HCT116 (cell line): Measurements from ENCODE around the gene RSL1D1. TPM values are rescaled to one million over a fixed set of nuclear protein-coding genes. Genes with fewer than 3 reads are reported as not detected.

Experiments used
- ATAC-seq: fragments of 200-7000 bp; cut with Tn5 transposase; 2 replicates; pipeline ENCODE4 v1.9.1; 2020; ENCODE audit warnings: mild to moderate bottlenecking, moderate library complexity
- BruUV-seq: library from RNA; stranded (reverse); fragments of 400-500 nt; replicated peaks from 2 replicates; lab custom pipeline; 2021; lab: Mats Ljungman, UMichigan
- CTCF ChIA-PET: fragments of 300-600 bp; sonication (Branson Sonifier 250); formaldehyde crosslinking; loops from one replicate; lab custom pipeline; 2021; ENCODE audit warnings: antibody characterized with exemption; lab: Charles Lee
- POLR2A ChIA-PET: fragments of 300-600, 350-600 bp; sonication (Branson Sonifier 250); formaldehyde crosslinking; loops from one replicate; lab custom pipeline; 2021; ENCODE audit warnings: antibody characterized with exemption; lab: Charles Lee
- RAD21 ChIA-PET, 2 experiments: fragments of 300-600 bp; sonication (Branson Sonifier 250); formaldehyde crosslinking; loops; one replicate each; lab custom pipeline; 2023; ENCODE audit warnings: low total read pairs in 2 of 2; ENCODE audit not compliant: uncharacterized antibody in 2 of 2, unreplicated experiment in 2 of 2, low non-redundant PET in 1 of 2; lab: Charles Lee
- DNase-seq: peaks from one replicate; pipeline ENCODE4 v3.0.0-alpha.2; 2010; ENCODE audit warnings: low read depth, low spot score
- H2AFZ ChIP-seq: fragments of 200-600 bp; shearing (Covaris generic), sonication (generic); 2 replicates; pipeline ENCODE4 v1.6.1; 2017; ENCODE audit warnings: low read depth, mixed run types, mixed read lengths, antibody characterized with exemption, low read length; ENCODE audit not compliant: poor library complexity, severe bottlenecking
- H3K27ac ChIP-seq: 2 replicates; pipeline ENCODE4 v1.5.1; 2012; ENCODE audit warnings: low read depth, low read length
- H3K27me3 ChIP-seq: fragments of 200-600 bp; sonication (generic); 2 replicates; pipeline ENCODE4 v1.6.1; 2016; ENCODE audit warnings: mixed run types, low read length, mixed read lengths; ENCODE audit not compliant: insufficient read depth
- H3K36me3 ChIP-seq, 2 experiments: fragments of 200-500 bp in 1 of 2; fragments of 200-600 bp in 1 of 2; sonication (Bioruptor generic) in 1 of 2; sonication (generic) in 1 of 2; 2 replicates each; pipeline versions ENCODE4 v1.5.1 to v1.6.1; 2014 to 2016; ENCODE audit warnings: low read length in 2 of 2, inconsistent platforms in 1 of 2, mixed read lengths in 1 of 2, mixed run types in 1 of 2; ENCODE audit not compliant: insufficient read depth in 2 of 2, control insufficient read depth in 1 of 2
- H3K4me1 ChIP-seq, 2 experiments: fragments of 200-600 bp in 1 of 2; sonication (generic) in 1 of 2; 2 replicates each; pipeline versions ENCODE4 v1.5.1 to v1.6.1; 2012 to 2017; ENCODE audit warnings: low read length in 2 of 2, inconsistent platforms in 1 of 2, mild to moderate bottlenecking in 1 of 2, mixed read lengths in 1 of 2, mixed run types in 1 of 2, moderate library complexity in 1 of 2; ENCODE audit not compliant: insufficient read depth in 2 of 2, control insufficient read depth in 1 of 2
- H3K4me2 ChIP-seq: fragments of 200-600 bp; sonication (generic); 2 replicates; pipeline ENCODE4 v1.6.1; 2017; ENCODE audit warnings: mixed run types, low read length, mixed read lengths
- H3K4me3 ChIP-seq, 2 experiments: fragments of 200-600 bp in 1 of 2; sonication (generic) in 1 of 2; replicated peaks in 1 of 2; 2 replicates each; pipeline ENCODE4 v1.5.1; 2011 to 2016; ENCODE audit warnings: low read length in 2 of 2, control low read depth in 1 of 2, low read depth in 1 of 2, mild to moderate bottlenecking in 1 of 2, mixed read lengths in 1 of 2, mixed run types in 1 of 2
- H3K79me2 ChIP-seq: fragments of 200-600 bp; sonication (generic); 2 replicates; pipeline ENCODE4 v1.6.1; 2017; ENCODE audit warnings: mild to moderate bottlenecking, mixed run types, low read length, moderate library complexity, mixed read lengths; ENCODE audit not compliant: insufficient read depth
- H3K9ac ChIP-seq: fragments of 200-600 bp; sonication (generic); 2 replicates; pipeline ENCODE4 v1.6.1; 2016; ENCODE audit warnings: low read length, mixed read lengths
- H3K9me2 ChIP-seq: fragments of 200-600 bp; sonication (generic), shearing (Covaris generic); 2 replicates; pipeline ENCODE4 v1.6.1; 2017; ENCODE audit warnings: mixed run types, mild to moderate bottlenecking, moderate library complexity; ENCODE audit not compliant: insufficient read depth
- H3K9me3 ChIP-seq, 2 experiments: fragments of 200-500 bp in 1 of 2; fragments of 200-600 bp in 1 of 2; sonication (Bioruptor generic) in 1 of 2; sonication (generic) in 1 of 2; 2 replicates each; pipeline ENCODE4 v1.6.1; 2014 to 2017; ENCODE audit warnings: low read length in 2 of 2, mixed read lengths in 2 of 2, inconsistent platforms in 1 of 2, low read depth in 1 of 2, mild to moderate bottlenecking in 1 of 2, mixed run types in 1 of 2, moderate library complexity in 1 of 2; ENCODE audit not compliant: control insufficient read depth in 1 of 2, insufficient read depth in 1 of 2
- H4K20me1 ChIP-seq: fragments of 200-600 bp; sonication (generic), shearing (Covaris generic); 2 replicates; pipeline ENCODE4 v1.6.1; 2017; ENCODE audit warnings: mixed run types, mild to moderate bottlenecking, moderate library complexity; ENCODE audit not compliant: insufficient read depth
- CBX3 ChIP-seq: IDR thresholded peaks from 2 replicates; pipeline ENCODE4 v1.6.1; 2012; ENCODE audit warnings: low read depth
- CEBPB ChIP-seq: IDR thresholded peaks from 2 replicates; pipeline ENCODE4 v1.6.1; 2012; ENCODE audit warnings: low read depth
- EGR1 ChIP-seq: IDR thresholded peaks from 2 replicates; pipeline ENCODE4 v1.6.1; 2012; ENCODE audit warnings: low read depth
- ELF1 ChIP-seq: IDR thresholded peaks from 2 replicates; pipeline ENCODE4 v1.6.1; 2012; ENCODE audit warnings: low read depth, borderline replicate concordance
- EZH2 ChIP-seq: fragments of 200-600 bp; sonication (generic); IDR thresholded peaks from 2 replicates; pipeline ENCODE4 v1.6.1; 2017; ENCODE audit warnings: antibody characterized with exemption, mixed run types
- FOSL1 ChIP-seq: IDR thresholded peaks from 2 replicates; pipeline ENCODE4 v1.6.1; 2012; ENCODE audit warnings: low read depth
- JUND ChIP-seq: IDR thresholded peaks from 2 replicates; pipeline ENCODE4 v1.6.1; 2012
- POLR2A ChIP-seq: IDR thresholded peaks from 2 replicates; pipeline ENCODE4 v1.7.0; 2011; ENCODE audit warnings: borderline replicate concordance; ENCODE audit not compliant: insufficient read depth, insufficient read length; ENCODE audit errors: extremely low read depth
- POLR2AphosphoS5 ChIP-seq: IDR thresholded peaks from 2 replicates; pipeline ENCODE4 v1.6.1; 2011; ENCODE audit warnings: mild to moderate bottlenecking, low read depth, low read length, moderate library complexity
- RAD21 ChIP-seq: IDR thresholded peaks from 2 replicates; pipeline ENCODE4 v1.6.1; 2012; ENCODE audit warnings: low read depth, mild to moderate bottlenecking
- SP1 ChIP-seq: IDR thresholded peaks from 2 replicates; pipeline ENCODE4 v1.6.1; 2012; ENCODE audit warnings: low read depth
- SRF ChIP-seq: IDR thresholded peaks from 2 replicates; pipeline ENCODE4 v1.6.1; 2012; ENCODE audit warnings: low read depth
- ZFX ChIP-seq: fragments of 450-650 bp; IDR thresholded peaks from 2 replicates; pipeline ENCODE4 v1.6.1; 2017
- ZNF274 ChIP-seq: fragments of 200-500 bp; sonication (Bioruptor generic); IDR thresholded peaks from 2 replicates; pipeline ENCODE4 v1.6.1; 2014; ENCODE audit warnings: mild to moderate bottlenecking, low read depth, low read length, inconsistent platforms
- intact Hi-C: fragments of 100-400 bp; cut with micrococcal nuclease; formaldehyde crosslinking; loops from 2 replicates; pipeline ENCODE4 v1.10.0; 2022
- total RNA-seq: library from RNA; stranded (reverse); gene quantifications from one replicate; pipeline ENCODE4 v1.2.1, GENCODE V29; 2021; ENCODE audit not compliant: unreplicated experiment
- TF ChIP-seq, protein P1 (sequence below): IDR thresholded peaks from 2 replicates; pipeline ENCODE4 v1.6.1; 2012
- TF ChIP-seq, protein P2 (sequence below): IDR thresholded peaks from 2 replicates; pipeline ENCODE4 v1.6.1; 2011; ENCODE audit warnings: mild to moderate bottlenecking, low read length, moderate library complexity; ENCODE audit not compliant: insufficient replicate concordance; ENCODE audit errors: extremely low read depth
- TF ChIP-seq, protein P3 (sequence below), 3 experiments: fragments of 200-600 bp in 1 of 3; sonication (generic) in 1 of 3; IDR thresholded peaks in 2 of 3; conservative IDR thresholded peaks in 1 of 3; 2 replicates each; pipeline ENCODE4 v1.5.1; 2012 to 2017; ENCODE audit warnings: low read depth in 2 of 3, low read length in 2 of 3, antibody characterized with exemption in 1 of 3, borderline replicate concordance in 1 of 3, control low read depth in 1 of 3, mild to moderate bottlenecking in 1 of 3, mixed read lengths in 1 of 3, mixed run types in 1 of 3, moderate library complexity in 1 of 3; ENCODE audit not compliant: insufficient read depth in 1 of 3
- TF ChIP-seq, protein P4 (sequence below): IDR thresholded peaks from 2 replicates; pipeline ENCODE4 v1.6.1; 2012
- TF ChIP-seq, protein P5 (sequence below): IDR thresholded peaks from 2 replicates; pipeline ENCODE4 v1.6.1; 2012; ENCODE audit warnings: low read depth

The RSL1D1 gene
- total RNA-seq, 1 experiment from 2014 or later = 291 TPM

DNA sequence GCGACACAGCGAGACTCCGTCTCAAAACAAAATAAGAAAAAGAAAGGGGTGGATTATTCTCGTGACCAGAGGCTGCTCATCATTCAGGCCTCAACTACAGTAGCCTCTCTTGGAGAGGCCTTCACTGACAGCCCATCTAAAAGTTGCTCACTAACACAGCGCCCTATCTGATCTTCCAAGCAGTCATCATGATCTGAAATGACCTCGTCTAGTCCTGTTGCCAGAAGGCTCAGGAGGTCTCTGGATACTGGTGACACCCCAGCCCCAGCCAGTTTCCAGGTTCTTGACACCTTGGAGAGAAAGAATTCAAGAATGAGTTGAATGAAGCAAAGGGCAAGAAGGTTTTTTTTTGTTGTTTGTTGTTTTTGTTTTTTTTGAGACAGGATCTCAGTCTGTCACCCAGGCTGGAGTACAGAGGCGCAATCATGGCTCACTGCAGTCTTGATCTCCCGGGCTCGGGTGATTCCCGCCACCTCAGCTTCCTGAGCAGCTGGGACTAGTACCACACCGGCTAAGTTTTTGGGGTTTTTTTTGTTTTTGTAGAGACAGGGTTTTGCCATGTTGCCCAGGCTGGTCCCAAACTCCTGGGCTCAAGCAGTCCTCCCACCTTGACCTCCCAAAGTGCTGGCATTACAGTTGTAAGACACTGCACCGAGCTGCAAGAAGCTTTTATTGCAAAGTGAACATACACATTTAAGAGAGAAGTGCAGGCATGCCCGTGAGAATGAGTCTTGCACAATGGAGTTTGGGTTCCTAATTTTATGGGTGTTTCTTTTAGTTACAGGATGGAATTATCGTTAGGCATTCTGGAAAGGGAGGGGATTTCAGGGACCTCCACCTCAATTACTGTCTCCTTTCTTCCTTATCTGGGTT lies 51.6 kb downstream of the RSL1D1 start:
- no peaks in the 10 kb centered on the region for H3K9me3 ChIP-seq
- no peaks in the 10 kb centered on the region for H3K27me3 ChIP-seq
- H3K4me3 ChIP-seq = no peak overlapping the region
- no peak overlapping the region for H3K27ac ChIP-seq
- no peak for TF ChIP-seq CEBPB
- TF ChIP-seq JUND = no peak
- TF ChIP-seq SP1 = no peak
- no peak for TF ChIP-seq ZNF274
- TF ChIP-seq FOSL1 = no peak
- TF ChIP-seq, protein P1, sequence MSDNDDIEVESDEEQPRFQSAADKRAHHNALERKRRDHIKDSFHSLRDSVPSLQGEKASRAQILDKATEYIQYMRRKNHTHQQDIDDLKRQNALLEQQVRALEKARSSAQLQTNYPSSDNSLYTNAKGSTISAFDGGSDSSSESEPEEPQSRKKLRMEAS = no peak
- TF ChIP-seq SRF = no peak
- TF ChIP-seq, protein P2, sequence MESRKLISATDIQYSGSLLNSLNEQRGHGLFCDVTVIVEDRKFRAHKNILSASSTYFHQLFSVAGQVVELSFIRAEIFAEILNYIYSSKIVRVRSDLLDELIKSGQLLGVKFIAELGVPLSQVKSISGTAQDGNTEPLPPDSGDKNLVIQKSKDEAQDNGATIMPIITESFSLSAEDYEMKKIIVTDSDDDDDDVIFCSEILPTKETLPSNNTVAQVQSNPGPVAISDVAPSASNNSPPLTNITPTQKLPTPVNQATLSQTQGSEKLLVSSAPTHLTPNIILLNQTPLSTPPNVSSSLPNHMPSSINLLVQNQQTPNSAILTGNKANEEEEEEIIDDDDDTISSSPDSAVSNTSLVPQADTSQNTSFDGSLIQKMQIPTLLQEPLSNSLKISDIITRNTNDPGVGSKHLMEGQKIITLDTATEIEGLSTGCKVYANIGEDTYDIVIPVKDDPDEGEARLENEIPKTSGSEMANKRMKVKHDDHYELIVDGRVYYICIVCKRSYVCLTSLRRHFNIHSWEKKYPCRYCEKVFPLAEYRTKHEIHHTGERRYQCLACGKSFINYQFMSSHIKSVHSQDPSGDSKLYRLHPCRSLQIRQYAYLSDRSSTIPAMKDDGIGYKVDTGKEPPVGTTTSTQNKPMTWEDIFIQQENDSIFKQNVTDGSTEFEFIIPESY = no peak
- TF ChIP-seq, protein P3, sequence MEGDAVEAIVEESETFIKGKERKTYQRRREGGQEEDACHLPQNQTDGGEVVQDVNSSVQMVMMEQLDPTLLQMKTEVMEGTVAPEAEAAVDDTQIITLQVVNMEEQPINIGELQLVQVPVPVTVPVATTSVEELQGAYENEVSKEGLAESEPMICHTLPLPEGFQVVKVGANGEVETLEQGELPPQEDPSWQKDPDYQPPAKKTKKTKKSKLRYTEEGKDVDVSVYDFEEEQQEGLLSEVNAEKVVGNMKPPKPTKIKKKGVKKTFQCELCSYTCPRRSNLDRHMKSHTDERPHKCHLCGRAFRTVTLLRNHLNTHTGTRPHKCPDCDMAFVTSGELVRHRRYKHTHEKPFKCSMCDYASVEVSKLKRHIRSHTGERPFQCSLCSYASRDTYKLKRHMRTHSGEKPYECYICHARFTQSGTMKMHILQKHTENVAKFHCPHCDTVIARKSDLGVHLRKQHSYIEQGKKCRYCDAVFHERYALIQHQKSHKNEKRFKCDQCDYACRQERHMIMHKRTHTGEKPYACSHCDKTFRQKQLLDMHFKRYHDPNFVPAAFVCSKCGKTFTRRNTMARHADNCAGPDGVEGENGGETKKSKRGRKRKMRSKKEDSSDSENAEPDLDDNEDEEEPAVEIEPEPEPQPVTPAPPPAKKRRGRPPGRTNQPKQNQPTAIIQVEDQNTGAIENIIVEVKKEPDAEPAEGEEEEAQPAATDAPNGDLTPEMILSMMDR (IDR thresholded peaks at IDR 0.05 in 2 of 3, conservative IDR thresholded peaks at IDR 0.05 in 1 of 3; ENCODE audit: borderline replicate concordance in 1 of 3, insufficient read depth in 1 of 3, low read depth in 2 of 3, low read length in 2 of 3) = no peak
- no peak for TF ChIP-seq ZFX
- TF ChIP-seq, protein P4, sequence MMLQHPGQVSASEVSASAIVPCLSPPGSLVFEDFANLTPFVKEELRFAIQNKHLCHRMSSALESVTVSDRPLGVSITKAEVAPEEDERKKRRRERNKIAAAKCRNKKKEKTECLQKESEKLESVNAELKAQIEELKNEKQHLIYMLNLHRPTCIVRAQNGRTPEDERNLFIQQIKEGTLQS = no peak
- no peak for TF ChIP-seq ELF1
- TF ChIP-seq, protein P5, sequence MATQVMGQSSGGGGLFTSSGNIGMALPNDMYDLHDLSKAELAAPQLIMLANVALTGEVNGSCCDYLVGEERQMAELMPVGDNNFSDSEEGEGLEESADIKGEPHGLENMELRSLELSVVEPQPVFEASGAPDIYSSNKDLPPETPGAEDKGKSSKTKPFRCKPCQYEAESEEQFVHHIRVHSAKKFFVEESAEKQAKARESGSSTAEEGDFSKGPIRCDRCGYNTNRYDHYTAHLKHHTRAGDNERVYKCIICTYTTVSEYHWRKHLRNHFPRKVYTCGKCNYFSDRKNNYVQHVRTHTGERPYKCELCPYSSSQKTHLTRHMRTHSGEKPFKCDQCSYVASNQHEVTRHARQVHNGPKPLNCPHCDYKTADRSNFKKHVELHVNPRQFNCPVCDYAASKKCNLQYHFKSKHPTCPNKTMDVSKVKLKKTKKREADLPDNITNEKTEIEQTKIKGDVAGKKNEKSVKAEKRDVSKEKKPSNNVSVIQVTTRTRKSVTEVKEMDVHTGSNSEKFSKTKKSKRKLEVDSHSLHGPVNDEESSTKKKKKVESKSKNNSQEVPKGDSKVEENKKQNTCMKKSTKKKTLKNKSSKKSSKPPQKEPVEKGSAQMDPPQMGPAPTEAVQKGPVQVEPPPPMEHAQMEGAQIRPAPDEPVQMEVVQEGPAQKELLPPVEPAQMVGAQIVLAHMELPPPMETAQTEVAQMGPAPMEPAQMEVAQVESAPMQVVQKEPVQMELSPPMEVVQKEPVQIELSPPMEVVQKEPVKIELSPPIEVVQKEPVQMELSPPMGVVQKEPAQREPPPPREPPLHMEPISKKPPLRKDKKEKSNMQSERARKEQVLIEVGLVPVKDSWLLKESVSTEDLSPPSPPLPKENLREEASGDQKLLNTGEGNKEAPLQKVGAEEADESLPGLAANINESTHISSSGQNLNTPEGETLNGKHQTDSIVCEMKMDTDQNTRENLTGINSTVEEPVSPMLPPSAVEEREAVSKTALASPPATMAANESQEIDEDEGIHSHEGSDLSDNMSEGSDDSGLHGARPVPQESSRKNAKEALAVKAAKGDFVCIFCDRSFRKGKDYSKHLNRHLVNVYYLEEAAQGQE = no peak
- no peak for TF ChIP-seq POLR2A
- TF ChIP-seq POLR2AphosphoS5 = no peak
- no peak for TF ChIP-seq RAD21
- no peak for TF ChIP-seq EGR1
- no peak for TF ChIP-seq CBX3
- TF ChIP-seq EZH2 = no peak
- TF ChIP-seq, all 23 proteins: peak for 0
- H3K9ac ChIP-seq = no peak overlapping the region
- ATAC-seq (no peak), DNase-seq (no peak)
- no peaks in the 10 kb centered on the region; a peak in 1 of 4 replicates for H3K36me3 ChIP-seq
- no peaks in the 10 kb centered on the region for H4K20me1 ChIP-seq
- no peaks in the 10 kb centered on the region for H3K9me2 ChIP-seq
- ChIA-PET POLR2A (interaction anchor here (0.7 kb wide), 1 partner anchor 553 kb away, joined by 3 read pairs; no protein-coding TSS in a partner anchor), CTCF (no interaction called here), RAD21 (no interaction called here)
- intact Hi-C loops = no loop called here
- BruUV-seq = no TSS peak
- H3K4me2 ChIP-seq = no peak overlapping the region
- no peak overlapping the region for H2AFZ ChIP-seq
- peaks cover 33% of the 10 kb centered on the region for H3K79me2 ChIP-seq
- peaks cover 7 to 26% of the 10 kb centered on the region in 2 experiments; a peak in 3 of 4 replicates for H3K4me1 ChIP-seq
